ENCODE data around the gene TCEAL3.
"Not testable (repeated sequence)": the region's sequence is repeated elsewhere in the genome, so short reads cannot be mapped to it uniquely, and the experiment has no call there.

Gene TCEAL3

DNA sequence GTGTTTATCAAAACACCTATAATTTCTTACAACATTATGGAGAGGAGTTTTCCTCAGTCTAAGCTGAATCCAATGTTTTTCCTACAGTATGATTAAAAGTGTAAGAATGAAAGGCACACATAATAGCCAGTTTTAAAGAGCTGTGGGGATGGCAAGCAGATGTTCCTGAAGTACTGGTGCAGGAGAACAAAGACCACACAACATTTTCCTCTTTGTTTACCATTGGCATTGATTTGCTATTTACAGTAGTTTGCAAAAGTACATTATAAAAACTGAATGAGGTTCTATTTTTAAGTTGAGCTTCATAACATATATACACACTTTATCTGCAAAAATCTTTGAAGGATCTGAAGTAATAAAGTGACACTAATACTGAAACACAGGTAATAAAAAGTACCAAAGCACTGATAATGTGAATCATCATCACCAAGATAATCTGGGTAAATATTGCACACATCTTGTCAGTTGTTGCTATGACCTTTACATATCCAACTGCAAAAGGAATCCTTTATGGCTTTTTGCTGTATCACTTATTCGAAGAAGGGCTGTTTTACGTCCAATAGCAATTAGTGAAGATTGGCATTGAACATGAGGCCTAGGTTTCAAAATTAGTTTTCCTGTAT lies 43.5 kb downstream of the TCEAL3 start:
- H3K36me3 ChIP-seq (ENCODE audit: insufficient read depth, low read length), result no peaks in the 10 kb centered on the region
- no peak overlapping the region for H3K9ac ChIP-seq (ENCODE audit: low read length)
- no peaks in the 10 kb centered on the region for H3K27me3 ChIP-seq (ENCODE audit: control insufficient read depth in 1 of 2, insufficient read depth in 2 of 2, low read length in 2 of 2)
- no peaks in the 10 kb centered on the region for H3K9me3 ChIP-seq (ENCODE audit: low read length)
- no peaks in the 10 kb centered on the region for H3K4me1 ChIP-seq (ENCODE audit: insufficient read depth, low read length)
- H3K4me3 ChIP-seq (ENCODE audit: low read depth in 1 of 2, low read length in 2 of 2), result no peak overlapping the region
- H3K27ac ChIP-seq (ENCODE audit: low read depth, low read length), result no peak overlapping the region

DNA sequence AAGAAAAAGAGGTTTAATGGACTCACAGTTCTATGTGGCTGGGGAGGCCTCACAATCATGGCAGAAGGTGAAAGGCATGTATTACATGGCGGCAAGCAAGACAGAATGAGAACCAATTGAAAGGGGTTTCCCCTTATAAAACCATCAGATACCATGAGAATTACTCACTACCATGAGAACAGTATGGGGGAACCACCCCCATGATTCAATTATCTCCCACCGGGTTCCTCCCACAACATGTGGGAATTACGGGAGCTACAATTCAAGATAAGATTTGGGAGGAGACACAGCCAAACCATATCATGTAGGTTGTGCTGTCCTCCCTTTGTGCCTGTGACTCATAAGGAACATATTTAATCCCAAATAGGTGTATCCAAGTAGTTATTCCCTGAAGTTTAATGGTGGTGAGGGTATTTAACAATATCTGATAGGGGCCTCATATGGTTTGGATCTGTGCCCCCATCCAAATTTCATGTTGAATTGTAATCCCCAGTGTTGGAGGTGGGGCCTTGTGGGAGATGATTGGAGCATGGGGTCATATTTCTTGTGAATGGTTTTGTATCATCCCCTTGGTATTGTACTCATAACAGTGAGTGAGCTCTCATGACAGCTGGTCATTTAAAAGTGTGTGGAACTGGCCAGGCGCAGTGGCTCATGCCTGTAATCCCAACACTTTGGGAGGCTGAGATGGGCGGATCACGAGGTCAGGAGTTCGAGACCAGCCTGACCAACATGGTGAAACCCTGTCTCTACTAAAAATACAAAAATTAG lies 47.7 kb downstream of the TCEAL3 start:
- H3K27me3 ChIP-seq (ENCODE audit: control insufficient read depth in 1 of 2, insufficient read depth in 2 of 2, low read length in 2 of 2); H3K4me1 ChIP-seq (ENCODE audit: insufficient read depth, low read length); H3K9me3 ChIP-seq (ENCODE audit: low read length): not testable (repeated sequence)

DNA sequence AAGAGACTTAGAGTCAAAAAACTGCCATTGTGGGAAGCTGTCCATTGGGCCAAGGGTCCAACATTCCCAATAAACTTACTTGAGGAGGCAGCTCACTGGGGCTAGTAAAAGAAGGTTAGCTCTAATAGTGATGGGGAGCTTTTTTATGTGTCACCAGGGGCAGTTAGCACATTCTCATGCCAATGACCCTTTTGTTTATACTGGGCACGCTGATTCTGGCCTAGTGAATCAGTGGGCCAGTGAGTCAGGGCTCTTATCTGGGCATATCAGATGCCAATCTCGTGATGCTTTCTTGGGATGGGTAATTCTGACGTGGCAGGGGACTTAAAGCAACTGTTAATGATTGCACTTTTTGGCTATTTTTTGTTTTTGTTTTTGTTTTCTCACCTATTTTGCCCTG lies 48.9 kb downstream of the TCEAL3 start:
- H3K27me3 ChIP-seq (ENCODE audit: control insufficient read depth in 1 of 2, insufficient read depth in 2 of 2, low read length in 2 of 2), result no peaks in the 10 kb centered on the region
- no peaks in the 10 kb centered on the region for H3K36me3 ChIP-seq (ENCODE audit: insufficient read depth, low read length)
- no peaks in the 10 kb centered on the region for H3K4me1 ChIP-seq (ENCODE audit: insufficient read depth, low read length)
- H3K27ac ChIP-seq (ENCODE audit: low read depth, low read length), result no peak overlapping the region
- H3K4me3 ChIP-seq (ENCODE audit: low read depth in 1 of 2, low read length in 2 of 2), result no peak overlapping the region
- H3K9ac ChIP-seq (ENCODE audit: low read length), result no peak overlapping the region
- no peaks in the 10 kb centered on the region for H3K9me3 ChIP-seq (ENCODE audit: low read length)

More for the DNA sequence above, 47.7 kb downstream of the TCEAL3 start:
- H3K9ac ChIP-seq (ENCODE audit: low read length); H3K36me3 ChIP-seq (ENCODE audit: insufficient read depth, low read length); H3K4me3 ChIP-seq (ENCODE audit: low read depth in 1 of 2, low read length in 2 of 2); H3K27ac ChIP-seq (ENCODE audit: low read depth, low read length): not testable (repeated sequence)

DNA sequence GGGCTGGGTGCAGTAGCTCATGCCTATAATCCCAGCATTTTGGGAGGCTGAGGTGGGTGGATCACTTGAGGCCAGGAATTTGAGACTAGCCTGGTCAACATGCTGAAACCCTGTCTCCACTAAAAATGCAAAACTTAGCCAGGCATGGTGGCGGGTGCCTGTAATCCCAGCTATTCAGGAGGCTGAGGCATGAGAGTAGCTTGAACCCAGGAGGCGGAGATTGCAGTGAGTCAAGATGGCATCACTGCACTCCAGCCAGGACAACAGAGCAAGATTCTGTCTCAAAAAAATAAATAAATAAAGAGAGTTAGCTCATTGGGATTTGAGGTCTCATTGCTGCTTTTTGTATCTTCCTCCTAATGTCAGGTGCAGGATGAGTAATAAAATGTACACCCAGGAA lies 49.3 kb downstream of the TCEAL3 start:
- not testable (repeated sequence) for H3K9ac ChIP-seq (ENCODE audit: low read length); H3K27ac ChIP-seq (ENCODE audit: low read depth, low read length); H3K36me3 ChIP-seq (ENCODE audit: insufficient read depth, low read length); H3K4me1 ChIP-seq (ENCODE audit: insufficient read depth, low read length); H3K4me3 ChIP-seq (ENCODE audit: low read depth in 1 of 2, low read length in 2 of 2); H3K9me3 ChIP-seq (ENCODE audit: low read length); H3K27me3 ChIP-seq (ENCODE audit: control insufficient read depth in 1 of 2, insufficient read depth in 2 of 2, low read length in 2 of 2)

DNA sequence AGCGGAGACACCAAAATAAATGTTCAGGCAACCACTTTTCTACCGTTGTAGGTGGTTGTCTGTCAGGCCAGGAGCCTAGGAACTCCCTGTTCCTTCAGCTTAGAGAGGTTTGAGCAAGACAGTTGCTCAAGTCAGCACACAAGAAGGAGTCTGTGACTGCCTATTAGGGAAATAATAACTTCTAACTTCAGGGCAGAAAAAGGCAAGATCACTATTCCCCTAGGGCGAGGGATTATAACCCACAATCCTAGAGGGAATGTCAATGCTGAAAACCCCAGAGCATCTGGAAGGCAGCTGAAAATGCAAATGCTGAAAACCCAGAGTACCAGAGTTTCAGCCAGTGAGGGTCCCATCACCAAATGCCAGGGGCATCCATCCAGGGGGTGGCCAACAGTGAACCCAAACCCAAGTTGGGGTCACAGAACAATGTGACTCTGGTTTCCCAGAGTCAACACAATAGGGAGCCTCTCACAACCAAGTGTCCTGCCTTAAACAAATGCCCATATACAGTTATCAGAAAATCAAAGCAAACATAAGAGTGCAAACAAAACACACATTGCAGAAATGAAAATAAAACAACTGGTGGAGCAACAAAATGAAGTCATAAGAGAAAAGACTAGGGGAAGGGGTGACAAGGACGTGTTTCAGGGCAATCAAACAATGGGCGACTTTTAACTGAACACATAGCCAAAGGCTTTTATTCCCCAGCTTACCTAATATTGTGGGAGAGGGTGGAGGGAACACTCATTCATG lies 51.1 kb downstream of the TCEAL3 start:
- no peaks in the 10 kb centered on the region for H3K9me3 ChIP-seq (ENCODE audit: low read length)
- no peaks in the 10 kb centered on the region for H3K4me1 ChIP-seq (ENCODE audit: insufficient read depth, low read length)
- no peaks in the 10 kb centered on the region for H3K36me3 ChIP-seq (ENCODE audit: insufficient read depth, low read length)
- H3K9ac ChIP-seq (ENCODE audit: low read length), result no peak overlapping the region
- peaks cover 0 to 5% of the 10 kb centered on the region in 2 donors for H3K27me3 ChIP-seq (ENCODE audit: control insufficient read depth in 1 of 2, insufficient read depth in 2 of 2, low read length in 2 of 2)
- no peak overlapping the region for H3K27ac ChIP-seq (ENCODE audit: low read depth, low read length)
- H3K4me3 ChIP-seq (ENCODE audit: low read depth in 1 of 2, low read length in 2 of 2), result no peak overlapping the region

DNA sequence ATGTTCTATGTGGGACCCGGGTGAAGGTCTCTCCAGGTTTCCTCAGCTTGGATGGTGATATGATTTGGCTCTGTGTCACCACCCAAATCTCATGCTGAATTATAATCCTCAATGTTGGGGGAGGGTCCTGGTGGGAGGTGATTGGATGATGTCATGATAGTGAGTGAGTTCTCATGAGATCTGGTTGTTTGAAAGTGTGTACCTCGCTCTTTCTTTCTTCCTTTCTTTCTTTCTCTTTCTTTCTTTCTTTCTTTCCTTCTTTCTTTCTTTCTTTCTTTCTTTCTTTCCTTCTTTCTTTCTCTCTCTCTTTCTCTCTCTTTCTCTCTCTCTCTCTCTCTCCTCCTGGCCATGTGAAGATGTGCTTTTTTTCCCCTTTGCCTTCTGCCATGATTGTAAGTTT lies 51.7 kb downstream of the TCEAL3 start:
- not testable (repeated sequence) for H3K36me3 ChIP-seq (ENCODE audit: insufficient read depth, low read length); H3K4me1 ChIP-seq (ENCODE audit: insufficient read depth, low read length); H3K27ac ChIP-seq (ENCODE audit: low read depth, low read length); H3K9ac ChIP-seq (ENCODE audit: low read length); H3K9me3 ChIP-seq (ENCODE audit: low read length); H3K4me3 ChIP-seq (ENCODE audit: low read depth in 1 of 2, low read length in 2 of 2)
- H3K27me3 ChIP-seq (ENCODE audit: control insufficient read depth in 1 of 2, insufficient read depth in 2 of 2, low read length in 2 of 2), result peaks cover 0 to 10% of the 10 kb centered on the region in 2 donors
